ENCODE measurements around the gene SETD9.

DNA sequence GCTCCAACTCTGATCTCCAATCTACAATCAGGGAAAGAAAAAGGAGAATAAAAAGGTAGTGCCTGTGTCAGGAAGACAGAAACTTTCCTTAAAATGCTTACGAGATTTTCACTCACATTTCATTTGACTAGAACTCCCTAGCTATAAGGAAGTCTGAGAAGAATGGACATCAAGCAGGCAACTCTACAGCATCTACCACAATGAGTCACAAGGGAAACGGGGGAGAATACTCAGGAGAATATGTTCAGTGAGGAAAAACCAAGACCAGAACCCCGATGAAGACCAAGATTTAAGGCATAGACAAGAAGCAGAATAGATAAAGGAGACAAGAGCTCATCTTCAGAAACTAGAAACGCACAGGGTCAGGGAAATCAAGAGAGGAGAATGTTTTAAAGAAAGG, 9.0 kb upstream of the SETD9 start:
- TF ChIP-seq, protein P1, sequence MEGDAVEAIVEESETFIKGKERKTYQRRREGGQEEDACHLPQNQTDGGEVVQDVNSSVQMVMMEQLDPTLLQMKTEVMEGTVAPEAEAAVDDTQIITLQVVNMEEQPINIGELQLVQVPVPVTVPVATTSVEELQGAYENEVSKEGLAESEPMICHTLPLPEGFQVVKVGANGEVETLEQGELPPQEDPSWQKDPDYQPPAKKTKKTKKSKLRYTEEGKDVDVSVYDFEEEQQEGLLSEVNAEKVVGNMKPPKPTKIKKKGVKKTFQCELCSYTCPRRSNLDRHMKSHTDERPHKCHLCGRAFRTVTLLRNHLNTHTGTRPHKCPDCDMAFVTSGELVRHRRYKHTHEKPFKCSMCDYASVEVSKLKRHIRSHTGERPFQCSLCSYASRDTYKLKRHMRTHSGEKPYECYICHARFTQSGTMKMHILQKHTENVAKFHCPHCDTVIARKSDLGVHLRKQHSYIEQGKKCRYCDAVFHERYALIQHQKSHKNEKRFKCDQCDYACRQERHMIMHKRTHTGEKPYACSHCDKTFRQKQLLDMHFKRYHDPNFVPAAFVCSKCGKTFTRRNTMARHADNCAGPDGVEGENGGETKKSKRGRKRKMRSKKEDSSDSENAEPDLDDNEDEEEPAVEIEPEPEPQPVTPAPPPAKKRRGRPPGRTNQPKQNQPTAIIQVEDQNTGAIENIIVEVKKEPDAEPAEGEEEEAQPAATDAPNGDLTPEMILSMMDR (IDR thresholded peaks at IDR 0.05), result no peak
- TF ChIP-seq POLR2A (IDR thresholded peaks at IDR 0.05), result no peak

Data from esophagus squamous epithelium (tissue), 4 donors.